CD14-positive monocyte (primary cell): Measurements from ENCODE around the gene TTC9C. TPM values are rescaled to one million over a fixed set of nuclear protein-coding genes. Genes with fewer than 3 reads are reported as not detected.
"Not testable (repeated sequence)": the region's sequence is repeated elsewhere in the genome, so short reads cannot be mapped to it uniquely, and the experiment has no call there.

Experiments used
- DNase-seq, 3 donors: peaks; one replicate each; pipeline ENCODE4 v3.0.0-alpha.2; 2011 to 2022
- H2AFZ ChIP-seq: 2 replicates; pipeline ENCODE4 v1.6.0; 2012; ENCODE audit warnings: mild to moderate bottlenecking, low read depth, low read length, inconsistent platforms; ENCODE audit not compliant: insufficient read depth, poor library complexity, severe bottlenecking
- H3K27ac ChIP-seq, 2 donors: 1 replicate in 1 of 2; 2 replicates in 1 of 2; pipeline ENCODE4 v1.5.1; 2012 to 2013; ENCODE audit warnings: low read length in 2 of 2, control low read depth in 1 of 2, inconsistent platforms in 1 of 2, low read depth in 1 of 2, mild to moderate bottlenecking in 1 of 2
- H3K27me3 ChIP-seq, 2 donors: one replicate each; pipeline versions ENCODE4 v1.6.0 to v1.6.1; 2011 to 2013; ENCODE audit warnings: low read length in 2 of 2; ENCODE audit not compliant: control insufficient read depth in 2 of 2, insufficient read depth in 2 of 2
- H3K36me3 ChIP-seq, 2 donors: replicated peaks in 1 of 2; 1 replicate in 1 of 2; 2 replicates in 1 of 2; pipeline versions ENCODE4 v1.5.1 to v1.6.1; 2012 to 2013; ENCODE audit warnings: low read length in 2 of 2, control low read depth in 1 of 2, inconsistent platforms in 1 of 2, mild to moderate bottlenecking in 1 of 2; ENCODE audit not compliant: insufficient read depth in 2 of 2, control insufficient read depth in 1 of 2
- H3K4me1 ChIP-seq, 2 donors: 1 replicate in 1 of 2; 2 replicates in 1 of 2; pipeline versions ENCODE4 v1.5.1 to v1.6.1; 2012 to 2013; ENCODE audit warnings: low read length in 2 of 2, control low read depth in 1 of 2, inconsistent platforms in 1 of 2, mild to moderate bottlenecking in 1 of 2, moderate library complexity in 1 of 2; ENCODE audit not compliant: insufficient read depth in 2 of 2, control insufficient read depth in 1 of 2
- H3K4me2 ChIP-seq: replicated peaks from 2 replicates; pipeline ENCODE3; 2012; ENCODE audit warnings: low read length, moderate library complexity, mild to moderate bottlenecking; ENCODE audit not compliant: poor library complexity, severe bottlenecking; ENCODE audit errors: extremely low read depth
- H3K4me3 ChIP-seq, 3 experiments: fragments of 200-600 bp in 1 of 3; sonication (generic) in 1 of 3; replicated peaks in 1 of 3; 1 replicate in 2 of 3; 2 replicates in 1 of 3; pipeline ENCODE4 v1.5.1; 2011 to 2013; ENCODE audit warnings: low read length in 3 of 3, mild to moderate bottlenecking in 3 of 3, control low read depth in 2 of 3, low read depth in 2 of 3, inconsistent platforms in 1 of 3, moderate library complexity in 1 of 3
- H3K79me2 ChIP-seq: 2 replicates; pipeline ENCODE4 v1.6.0; 2012; ENCODE audit warnings: mild to moderate bottlenecking, control low read depth, inconsistent platforms, low read length, moderate library complexity; ENCODE audit not compliant: insufficient read depth
- H3K9ac ChIP-seq: 2 replicates; pipeline ENCODE4 v1.6.0; 2017; ENCODE audit warnings: low read length, mild to moderate bottlenecking; ENCODE audit not compliant: insufficient read depth, poor library complexity, severe bottlenecking
- H3K9me3 ChIP-seq, 2 donors: replicated peaks in 1 of 2; 1 replicate in 1 of 2; 2 replicates in 1 of 2; pipeline versions ENCODE4 v1.5.1 to v1.6.1; 2012 to 2013; ENCODE audit warnings: low read length in 2 of 2, control low read depth in 1 of 2; ENCODE audit not compliant: control insufficient read depth in 1 of 2, insufficient read depth in 1 of 2
- H4K20me1 ChIP-seq: 2 replicates; pipeline ENCODE4 v1.6.0; 2012; ENCODE audit warnings: mild to moderate bottlenecking, low read length, control low read depth, moderate library complexity; ENCODE audit not compliant: insufficient read depth
- H3K27ac Mint-ChIP-seq, 7 donors: one replicate each; pipeline ENCODE4 v1.8.0; 2020; ENCODE audit warnings: mild to moderate bottlenecking in 7 of 7, mixed read lengths in 7 of 7, moderate library complexity in 6 of 7, inconsistent platforms in 2 of 7
- H3K27me3 Mint-ChIP-seq, 3 donors: one replicate each; pipeline ENCODE4 v1.8.0; 2021 to 2022; ENCODE audit warnings: low read depth in 3 of 3, mild to moderate bottlenecking in 3 of 3, mixed read lengths in 3 of 3, moderate library complexity in 3 of 3, inconsistent platforms in 1 of 3
- H3K36me3 Mint-ChIP-seq, 2 donors: one replicate each; pipeline ENCODE4 v1.8.0; 2020; ENCODE audit warnings: mixed read lengths in 2 of 2, inconsistent platforms in 1 of 2, mild to moderate bottlenecking in 1 of 2
- H3K4me1 Mint-ChIP-seq: one replicate; pipeline ENCODE4 v1.8.0; 2020; ENCODE audit warnings: mild to moderate bottlenecking, mixed read lengths
- H3K4me3 Mint-ChIP-seq, 2 donors: one replicate each; pipeline ENCODE4 v1.8.0; 2020; ENCODE audit warnings: mild to moderate bottlenecking in 2 of 2, mixed read lengths in 2 of 2, moderate library complexity in 1 of 2
- H3K9me3 Mint-ChIP-seq, 7 donors: one replicate each; pipeline ENCODE4 v1.8.0; 2020 to 2022; ENCODE audit warnings: mixed read lengths in 7 of 7, mild to moderate bottlenecking in 6 of 7, moderate library complexity in 6 of 7, inconsistent platforms in 2 of 7
- whole genome bisulfite sequencing: methylation state at CpG from one replicate; pipeline ENCODE4 v1.1.5; 2013; ENCODE audit warnings: missing lambda C conversion rate; ENCODE audit not compliant: insufficient coverage; 5-methylcytosine and 5-hydroxymethylcytosine counted together
- intact Hi-C, 2 donors: fragments of 100-400 bp; cut with micrococcal nuclease; formaldehyde crosslinking; loops; one replicate each; pipeline versions ENCODE4 v1.15.0 to v1.15.1; 2023
- polyA plus RNA-seq, 3 donors: library from polyadenylated mRNA; depleted of rRNA in 1 of 3; unstranded in 2 of 3; stranded (reverse) in 1 of 3; fragments of 300-500 nt in 2 of 3; fragments of >200 nt in 1 of 3; fragmentation: Illumina TruSeq in 2 of 3; gene quantifications; 1 replicate in 2 of 3; 2 replicates in 1 of 3; pipeline ENCODE4 v1.2.3, GENCODE V29; 2012 to 2021
- TF ChIP-seq, protein P1 (sequence below): fragments of 200-600 bp; IDR thresholded peaks from one replicate; pipeline ENCODE4 v1.8.0; 2022; ENCODE audit warnings: antibody characterized with exemption, mild to moderate bottlenecking

The TTC9C gene
- polyA plus RNA-seq, 3 donors, result 17.9 to 21.6 (median 20.4) TPM

GRCh38 chr11:62747475-62748160 lies 19.3 kb downstream of the TTC9C start:
- Histone ChIP-seq H3K9me3 (no peaks in the 10 kb centered on the region), H3K79me2 (peaks cover 26% of the 10 kb centered on the region), H3K36me3 (peaks cover 9 to 23% of the 10 kb centered on the region in 2 donors), H3K4me3 (no peak overlapping the region), H3K27me3 (no peaks in the 10 kb centered on the region), H2AFZ (no peak overlapping the region), H3K4me2 (no peak overlapping the region), H4K20me1 (no peaks in the 10 kb centered on the region), H3K4me1 (peaks cover 0 to under 1% of the 10 kb centered on the region in 2 donors), H3K9ac (no peak overlapping the region), H3K27ac (no peak overlapping the region)
- Mint-ChIP-seq H3K9me3 (no peaks in the 10 kb centered on the region), H3K4me3 (no peak overlapping the region), H3K4me1 (peaks cover 13% of the 10 kb centered on the region), H3K27ac (no peak overlapping the region), H3K36me3 (peaks cover 10 to 38% of the 10 kb centered on the region in 2 donors), H3K27me3 (no peaks in the 10 kb centered on the region)
- intact Hi-C loops, result no loop called here
- TF ChIP-seq, protein P1, sequence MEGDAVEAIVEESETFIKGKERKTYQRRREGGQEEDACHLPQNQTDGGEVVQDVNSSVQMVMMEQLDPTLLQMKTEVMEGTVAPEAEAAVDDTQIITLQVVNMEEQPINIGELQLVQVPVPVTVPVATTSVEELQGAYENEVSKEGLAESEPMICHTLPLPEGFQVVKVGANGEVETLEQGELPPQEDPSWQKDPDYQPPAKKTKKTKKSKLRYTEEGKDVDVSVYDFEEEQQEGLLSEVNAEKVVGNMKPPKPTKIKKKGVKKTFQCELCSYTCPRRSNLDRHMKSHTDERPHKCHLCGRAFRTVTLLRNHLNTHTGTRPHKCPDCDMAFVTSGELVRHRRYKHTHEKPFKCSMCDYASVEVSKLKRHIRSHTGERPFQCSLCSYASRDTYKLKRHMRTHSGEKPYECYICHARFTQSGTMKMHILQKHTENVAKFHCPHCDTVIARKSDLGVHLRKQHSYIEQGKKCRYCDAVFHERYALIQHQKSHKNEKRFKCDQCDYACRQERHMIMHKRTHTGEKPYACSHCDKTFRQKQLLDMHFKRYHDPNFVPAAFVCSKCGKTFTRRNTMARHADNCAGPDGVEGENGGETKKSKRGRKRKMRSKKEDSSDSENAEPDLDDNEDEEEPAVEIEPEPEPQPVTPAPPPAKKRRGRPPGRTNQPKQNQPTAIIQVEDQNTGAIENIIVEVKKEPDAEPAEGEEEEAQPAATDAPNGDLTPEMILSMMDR, result no peak
- 89% methylated on average over 1 of the region's 9 CpGs for WGBS
- DNase-seq, result no peak

DNA sequence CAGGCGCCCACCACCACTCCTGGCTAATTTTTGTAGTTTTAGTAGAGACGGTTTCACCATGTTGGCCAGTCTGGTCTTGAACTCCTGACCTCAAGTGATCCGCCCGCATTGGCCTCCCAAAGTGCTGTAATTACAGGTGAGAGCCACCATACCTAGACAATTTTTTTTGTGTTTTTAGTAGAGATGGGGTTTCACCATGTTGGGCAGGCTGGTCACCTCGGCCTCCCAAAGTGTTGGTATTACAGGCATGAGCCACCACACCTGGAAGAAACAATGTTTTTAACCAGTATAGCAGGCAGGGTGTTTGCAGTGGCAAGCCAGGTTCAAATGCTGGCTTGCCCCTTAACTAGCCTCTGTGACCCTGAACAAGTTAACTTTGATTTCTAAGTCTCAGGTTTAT lies 21.6 kb downstream of the TTC9C start:
- Mint-ChIP-seq H3K36me3 (peaks cover 14 to 41% of the 10 kb centered on the region in 2 donors), H3K4me1 (peaks cover 23% of the 10 kb centered on the region), H3K27ac (peak overlapping the region in 2 of 7 donors; percentile 26 to 30)
- peaks cover 36% of the 10 kb centered on the region for H3K79me2 ChIP-seq
- H3K4me2 ChIP-seq, H2AFZ ChIP-seq, H3K27me3 Mint-ChIP-seq, H4K20me1 ChIP-seq, H3K9me3 ChIP-seq, H3K4me3 Mint-ChIP-seq, H3K4me3 ChIP-seq, H3K9me3 Mint-ChIP-seq, H3K27ac ChIP-seq, DNase-seq, H3K9ac ChIP-seq, intact Hi-C loops, H3K27me3 ChIP-seq: not testable (repeated sequence)
- H3K4me1 ChIP-seq, result peaks cover 12 to 19% of the 10 kb centered on the region in 2 donors
- no CpG with 5 or more reads among the region's 5 CpGs for WGBS
- H3K36me3 ChIP-seq, result peaks cover 9 to 28% of the 10 kb centered on the region in 2 donors
